Smooth muscle cell (in vitro differentiated cells): ENCODE results near the gene VIP. TPM values are rescaled to one million over a fixed set of nuclear protein-coding genes. Genes with fewer than 3 reads are reported as not detected.
"Not testable (repeated sequence)": the region's sequence is repeated elsewhere in the genome, so short reads cannot be mapped to it uniquely, and the experiment has no call there.

ENCODE experiments used
- DNase-seq: peaks from one replicate; lab custom pipeline; 2025; ENCODE audit not compliant: unreplicated experiment; lab: John Stamatoyannopoulos, UW
- H2AFZ ChIP-seq: fragments of 200-600 bp; sonication (generic); 2 replicates; pipeline ENCODE4 v1.6.0; 2016; ENCODE audit warnings: antibody characterized with exemption, low read depth, mild to moderate bottlenecking
- H3F3A ChIP-seq: fragments of 200-600 bp; sonication (generic); 2 replicates; pipeline ENCODE4 v1.6.0; 2017; ENCODE audit warnings: antibody characterized with exemption, low read depth
- H3K27ac ChIP-seq: fragments of 200-600 bp; sonication (generic); 2 replicates; pipeline ENCODE4 v1.5.1; 2016; ENCODE audit warnings: low read depth, mild to moderate bottlenecking
- H3K27me3 ChIP-seq: fragments of 200-600 bp; sonication (generic); 2 replicates; pipeline ENCODE4 v1.6.1; 2016; ENCODE audit warnings: low read depth, mild to moderate bottlenecking
- H3K36me3 ChIP-seq: fragments of 200-600 bp; sonication (generic); 2 replicates; pipeline ENCODE4 v1.5.1; 2016; ENCODE audit warnings: low read depth
- H3K4me1 ChIP-seq: fragments of 200-600 bp; sonication (generic); 2 replicates; pipeline ENCODE4 v1.5.1; 2016; ENCODE audit warnings: low read depth
- H3K4me2 ChIP-seq: fragments of 200-600 bp; sonication (generic); 2 replicates; pipeline ENCODE4 v1.6.0; 2016; ENCODE audit warnings: mild to moderate bottlenecking
- H3K4me3 ChIP-seq: fragments of 200-600 bp; sonication (generic); 2 replicates; pipeline ENCODE4 v1.5.1; 2016; ENCODE audit warnings: mild to moderate bottlenecking
- H3K79me2 ChIP-seq: fragments of 200-600 bp; sonication (generic); 2 replicates; pipeline ENCODE4 v1.6.0; 2016; ENCODE audit warnings: low read depth, mild to moderate bottlenecking
- H3K9ac ChIP-seq: fragments of 200-600 bp; sonication (generic); 2 replicates; pipeline ENCODE4 v1.6.0; 2016; ENCODE audit warnings: low read depth
- H3K9me3 ChIP-seq: fragments of 200-600 bp; sonication (generic); replicated peaks from 2 replicates; pipeline ENCODE4 v1.5.1; 2016; ENCODE audit warnings: low read depth
- H4K20me1 ChIP-seq: fragments of 200-600 bp; sonication (generic); 2 replicates; pipeline ENCODE4 v1.6.0; 2016; ENCODE audit warnings: low read depth
- CTCF ChIP-seq: fragments of 200-600 bp; sonication (generic); IDR thresholded peaks from 2 replicates; pipeline ENCODE4 v1.5.1; 2017; ENCODE audit warnings: borderline replicate concordance, mild to moderate bottlenecking, antibody characterized with exemption; ENCODE audit not compliant: insufficient read depth, poor library complexity, severe bottlenecking
- WGBS: methylation state at CpG from one replicate; pipeline ENCODE4 v1.1.7; 2016; ENCODE audit warnings: low lambda C conversion rate; 5-methylcytosine and 5-hydroxymethylcytosine counted together
- polyA plus RNA-seq: library from polyadenylated mRNA; unstranded; fragments of >200 nt; fragmentation: Nextera tagmentation; extraction: Ambion mirVana; gene quantifications from 2 replicates; pipeline ENCODE4 v1.2.1, GENCODE V29; 2016
- total RNA-seq: library from RNA; depleted of rRNA; stranded (reverse); fragments of >200 nt; gene quantifications from 2 replicates; pipeline ENCODE4 v1.2.3, GENCODE V29; 2014

VIP gene
- total RNA-seq (not detected in 2 replicates), polyA plus RNA-seq (not detected in 2 replicates)

GRCh38 chr6:152750694-152751093, at the start of gene VIP:
TSS of gene VIP (plus strand) at chr6:152750797. CDS start at chr6:152752178, 1,381 bp downstream.
- no peaks in the 10 kb centered on the region for H3K4me1 ChIP-seq
- DNase-seq = no peak
- H3K79me2 ChIP-seq = no peaks in the 10 kb centered on the region
- H3K36me3 ChIP-seq = no peaks in the 10 kb centered on the region
- H3K9me3 ChIP-seq = no peaks in the 10 kb centered on the region
- H3K4me2 ChIP-seq = no peak within 1 kb of the TSS
- H2AFZ ChIP-seq = no peak within 1 kb of the TSS
- H3F3A ChIP-seq = no peaks in the 10 kb centered on the region
- no peak within 1 kb of the TSS for H3K9ac ChIP-seq
- TF ChIP-seq CTCF = no peak
- H3K27ac ChIP-seq = no peak within 1 kb of the TSS
- H3K27me3 ChIP-seq = no peaks in the 10 kb centered on the region
- 13% methylated on average over 5 of the region's 5 CpGs for WGBS
- H4K20me1 ChIP-seq = no peaks in the 10 kb centered on the region
- H3K4me3 ChIP-seq = no peak within 1 kb of the TSS

- no peak for TF ChIP-seq CTCF
- H3K27ac ChIP-seq = no peak overlapping the region
- H3K36me3 ChIP-seq = no peaks in the 10 kb centered on the region
- DNase-seq = no peak
- no peaks in the 10 kb centered on the region for H3K4me1 ChIP-seq
- no peaks in the 10 kb centered on the region for H3K79me2 ChIP-seq
- no peaks in the 10 kb centered on the region for H4K20me1 ChIP-seq
- no peaks in the 10 kb centered on the region for H3F3A ChIP-seq
- H3K4me2 ChIP-seq = no peak overlapping the region
- no peak overlapping the region for H2AFZ ChIP-seq
- H3K9ac ChIP-seq = no peak overlapping the region
- no peaks in the 10 kb centered on the region for H3K9me3 ChIP-seq
- H3K4me3 ChIP-seq = no peak overlapping the region
- WGBS = 74% methylated on average over 7 of the region's 7 CpGs
- no peaks in the 10 kb centered on the region for H3K27me3 ChIP-seq
These were observed 49.3 kb upstream of the VIP start for GRCh38 chr6:152701081-152701862.

GRCh38 chr6:152701863-152702401, 48.7 kb upstream of the VIP start:
- Histone ChIP-seq H3F3A (no peaks in the 10 kb centered on the region), H3K79me2 (no peaks in the 10 kb centered on the region), H3K27ac (no peak overlapping the region), H3K4me3 (no peak overlapping the region), H4K20me1 (no peaks in the 10 kb centered on the region), H2AFZ (no peak overlapping the region), H3K36me3 (no peaks in the 10 kb centered on the region), H3K4me2 (no peak overlapping the region), H3K4me1 (no peaks in the 10 kb centered on the region), H3K27me3 (no peaks in the 10 kb centered on the region), H3K9ac (no peak overlapping the region), H3K9me3 (no peaks in the 10 kb centered on the region)
- 88% methylated on average over 4 of the region's 4 CpGs for WGBS
- TF ChIP-seq CTCF = no peak
- no peak for DNase-seq

- H3K4me3 ChIP-seq, H2AFZ ChIP-seq, H3K4me1 ChIP-seq, H3K27me3 ChIP-seq, H3K79me2 ChIP-seq, DNase-seq, H3K9ac ChIP-seq, H4K20me1 ChIP-seq, H3K4me2 ChIP-seq, H3K36me3 ChIP-seq, H3K27ac ChIP-seq, H3F3A ChIP-seq, H3K9me3 ChIP-seq: not testable (repeated sequence)
These were observed 46.8 kb upstream of the VIP start for GRCh38 chr6:152703750-152704149.
